MM.1S (cell line): ENCODE results near the gene SGCD.

Source experiments
- EZH2 ChIP-seq: fragments of 300-600 bp; sonication (generic); optimal IDR thresholded peaks from 2 replicates; pipeline ENCODE3; 2017; ENCODE audit warnings: low read depth, mild to moderate bottlenecking, antibody characterized with exemption, low read length, mixed read lengths
- EZH2phosphoT487 ChIP-seq: fragments of 300-600 bp; sonication (generic); IDR thresholded peaks from 2 replicates; pipeline ENCODE4 v1.6.1; 2018; ENCODE audit warnings: antibody characterized with exemption, low read length
- TF ChIP-seq, protein P1 (sequence below): fragments of 300-600 bp; sonication (generic); IDR thresholded peaks from 2 replicates; pipeline ENCODE4 v1.5.1; 2016; ENCODE audit warnings: antibody characterized with exemption, low read length, mixed read lengths

DNA sequence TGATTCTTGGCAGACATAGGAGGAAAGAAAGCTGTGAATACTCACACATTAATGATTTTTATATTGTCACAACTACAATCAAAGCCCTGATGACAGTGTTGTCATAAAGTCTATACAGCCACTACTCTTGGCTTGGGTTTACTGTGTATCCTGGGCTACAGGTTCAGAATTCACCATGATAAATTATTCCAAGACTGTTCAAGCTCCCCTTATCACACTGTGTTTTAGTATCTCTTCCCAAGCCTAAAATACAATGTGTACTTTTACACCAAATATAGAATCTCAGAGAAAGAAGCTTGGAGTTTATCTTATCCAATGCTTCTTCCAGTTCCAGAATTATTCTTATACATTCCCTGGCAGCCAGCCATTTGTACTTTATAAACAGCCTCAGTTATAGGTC lies 395.4 kb downstream of the SGCD start:
- TF ChIP-seq EZH2phosphoT487 = no peak
- TF ChIP-seq, protein P1, sequence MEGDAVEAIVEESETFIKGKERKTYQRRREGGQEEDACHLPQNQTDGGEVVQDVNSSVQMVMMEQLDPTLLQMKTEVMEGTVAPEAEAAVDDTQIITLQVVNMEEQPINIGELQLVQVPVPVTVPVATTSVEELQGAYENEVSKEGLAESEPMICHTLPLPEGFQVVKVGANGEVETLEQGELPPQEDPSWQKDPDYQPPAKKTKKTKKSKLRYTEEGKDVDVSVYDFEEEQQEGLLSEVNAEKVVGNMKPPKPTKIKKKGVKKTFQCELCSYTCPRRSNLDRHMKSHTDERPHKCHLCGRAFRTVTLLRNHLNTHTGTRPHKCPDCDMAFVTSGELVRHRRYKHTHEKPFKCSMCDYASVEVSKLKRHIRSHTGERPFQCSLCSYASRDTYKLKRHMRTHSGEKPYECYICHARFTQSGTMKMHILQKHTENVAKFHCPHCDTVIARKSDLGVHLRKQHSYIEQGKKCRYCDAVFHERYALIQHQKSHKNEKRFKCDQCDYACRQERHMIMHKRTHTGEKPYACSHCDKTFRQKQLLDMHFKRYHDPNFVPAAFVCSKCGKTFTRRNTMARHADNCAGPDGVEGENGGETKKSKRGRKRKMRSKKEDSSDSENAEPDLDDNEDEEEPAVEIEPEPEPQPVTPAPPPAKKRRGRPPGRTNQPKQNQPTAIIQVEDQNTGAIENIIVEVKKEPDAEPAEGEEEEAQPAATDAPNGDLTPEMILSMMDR = no peak
- no peak for TF ChIP-seq EZH2
